Measurements from ENCODE around the gene RAB11FIP4.
"Not testable (repeated sequence)": the region's sequence is repeated elsewhere in the genome, so short reads cannot be mapped to it uniquely, and the experiment has no call there.

The RAB11FIP4 gene

GRCh38 chr17:31391496-31391949 lies at the start of gene RAB11FIP4:
RAB11FIP4 (plus strand) TSS chr17:31391675; CDS start chr17:31391853, 178 bp downstream.
- no peak for DNase-seq

- DNase-seq: not testable (repeated sequence)
Measured at GRCh38 chr17:31345191-31345747, 46.2 kb upstream of the RAB11FIP4 start.

DNA sequence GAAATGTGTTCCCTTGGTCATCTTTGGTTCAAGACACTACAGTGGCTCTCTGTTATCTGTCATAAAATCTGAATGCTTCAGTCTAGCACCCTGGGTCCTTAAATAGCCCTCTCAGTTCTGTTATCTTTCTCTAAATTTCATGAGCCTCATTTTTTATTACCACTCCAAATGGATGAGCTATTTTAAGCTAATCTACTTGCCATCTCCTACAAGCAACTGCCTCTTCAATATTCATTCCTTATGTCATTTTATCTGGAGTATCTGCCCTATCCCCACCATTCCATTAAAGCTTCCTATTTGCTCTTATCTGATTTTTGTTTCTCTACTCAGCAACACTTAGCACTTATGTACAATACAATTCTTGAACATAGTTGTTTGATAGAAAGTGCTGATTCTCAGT lies 42.0 kb upstream of the RAB11FIP4 start:
- DNase-seq: no peak

DNA sequence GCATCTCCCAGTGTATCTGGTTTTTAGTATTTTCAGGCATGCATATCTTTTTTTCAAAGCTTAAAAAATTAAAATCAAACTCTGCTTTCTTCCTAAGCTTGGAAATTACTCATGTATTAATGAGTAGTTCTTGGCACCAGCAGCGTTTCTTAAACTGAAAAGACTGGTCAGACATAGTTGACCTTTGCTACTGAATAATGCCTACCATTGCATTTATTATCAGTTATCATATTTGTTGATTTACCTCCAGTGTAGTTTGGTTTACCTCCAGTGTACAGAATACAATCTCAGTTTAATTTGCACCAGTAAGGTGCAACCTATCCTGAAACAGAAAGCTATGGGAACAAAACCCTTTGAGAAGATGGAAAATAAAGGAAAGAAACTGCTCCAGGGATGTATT lies 35.5 kb upstream of the RAB11FIP4 start:
- DNase-seq: no peak

GRCh38 chr17:31357091-31357490 lies 34.4 kb upstream of the RAB11FIP4 start:
- no peak for DNase-seq

DNA sequence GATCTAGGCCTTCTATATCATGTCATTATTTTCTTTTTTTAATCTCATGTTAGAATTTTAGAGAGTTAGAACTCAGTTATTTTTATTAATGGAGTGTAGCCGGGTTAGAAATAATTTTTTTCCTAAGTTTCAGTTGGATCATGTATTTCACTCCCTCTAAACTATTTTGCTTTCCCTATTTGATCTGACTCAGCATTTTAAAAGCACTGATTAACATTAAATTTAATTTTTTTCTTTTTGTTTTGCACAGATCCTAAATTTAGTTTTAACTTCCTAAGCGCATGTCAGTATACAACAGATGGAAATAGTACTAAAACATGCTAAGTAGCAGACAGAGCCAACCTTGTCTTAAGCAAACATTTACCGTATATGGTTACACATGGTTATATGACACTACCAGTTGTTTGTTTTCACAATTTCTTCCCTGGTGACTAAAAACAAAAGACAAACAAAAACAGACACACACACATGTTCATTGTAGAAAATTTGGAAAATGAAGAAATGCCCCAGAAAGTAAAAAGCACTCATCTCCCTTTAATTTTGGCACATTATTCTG lies 33.6 kb upstream of the RAB11FIP4 start:
- DNase-seq: no peak

GRCh38 chr17:31364012-31364411 lies 27.5 kb upstream of the RAB11FIP4 start:
- no peak for DNase-seq

DNA sequence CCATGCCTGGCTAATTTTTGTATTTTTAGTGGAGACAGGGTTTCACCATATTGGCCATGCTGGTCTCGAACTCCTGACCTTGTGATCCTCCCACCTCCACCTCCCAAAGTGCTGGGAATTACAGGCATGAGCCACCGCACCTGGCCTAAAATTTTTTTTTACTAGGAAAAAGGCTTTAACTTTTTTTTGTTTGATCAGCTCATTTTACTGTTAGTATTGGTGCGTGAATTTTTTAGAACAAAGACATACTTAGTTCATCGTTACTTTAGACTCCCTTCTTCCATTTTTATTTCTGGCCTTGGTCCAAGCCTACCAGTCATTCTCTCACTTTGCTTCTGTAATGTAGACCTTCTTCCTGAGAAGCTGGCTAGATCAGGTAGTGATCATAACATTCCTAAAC lies 25.4 kb upstream of the RAB11FIP4 start:
- no peak for DNase-seq

DNA sequence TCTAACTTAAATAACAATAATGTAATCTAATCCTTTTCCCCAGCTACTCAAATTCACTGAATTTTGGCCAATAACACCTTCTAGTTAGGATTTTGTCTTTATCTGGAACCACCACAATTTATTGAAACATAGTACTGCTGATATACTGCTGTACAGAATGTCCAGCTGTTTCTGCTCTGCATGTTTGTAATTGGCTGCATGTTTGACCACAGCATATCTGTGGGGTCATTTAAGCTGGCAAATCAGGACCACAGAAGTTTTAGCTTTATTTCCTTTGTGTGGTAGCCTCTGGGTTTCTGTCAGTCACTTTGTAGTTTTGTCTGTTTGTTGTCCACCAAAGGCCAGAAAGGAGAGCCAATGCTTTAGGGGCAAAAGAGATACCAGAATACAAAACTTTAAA lies 22.2 kb upstream of the RAB11FIP4 start:
- no peak for DNase-seq

- DNase-seq: no peak
Measured at GRCh38 chr17:31371511-31372097, 19.9 kb upstream of the RAB11FIP4 start.

DNA sequence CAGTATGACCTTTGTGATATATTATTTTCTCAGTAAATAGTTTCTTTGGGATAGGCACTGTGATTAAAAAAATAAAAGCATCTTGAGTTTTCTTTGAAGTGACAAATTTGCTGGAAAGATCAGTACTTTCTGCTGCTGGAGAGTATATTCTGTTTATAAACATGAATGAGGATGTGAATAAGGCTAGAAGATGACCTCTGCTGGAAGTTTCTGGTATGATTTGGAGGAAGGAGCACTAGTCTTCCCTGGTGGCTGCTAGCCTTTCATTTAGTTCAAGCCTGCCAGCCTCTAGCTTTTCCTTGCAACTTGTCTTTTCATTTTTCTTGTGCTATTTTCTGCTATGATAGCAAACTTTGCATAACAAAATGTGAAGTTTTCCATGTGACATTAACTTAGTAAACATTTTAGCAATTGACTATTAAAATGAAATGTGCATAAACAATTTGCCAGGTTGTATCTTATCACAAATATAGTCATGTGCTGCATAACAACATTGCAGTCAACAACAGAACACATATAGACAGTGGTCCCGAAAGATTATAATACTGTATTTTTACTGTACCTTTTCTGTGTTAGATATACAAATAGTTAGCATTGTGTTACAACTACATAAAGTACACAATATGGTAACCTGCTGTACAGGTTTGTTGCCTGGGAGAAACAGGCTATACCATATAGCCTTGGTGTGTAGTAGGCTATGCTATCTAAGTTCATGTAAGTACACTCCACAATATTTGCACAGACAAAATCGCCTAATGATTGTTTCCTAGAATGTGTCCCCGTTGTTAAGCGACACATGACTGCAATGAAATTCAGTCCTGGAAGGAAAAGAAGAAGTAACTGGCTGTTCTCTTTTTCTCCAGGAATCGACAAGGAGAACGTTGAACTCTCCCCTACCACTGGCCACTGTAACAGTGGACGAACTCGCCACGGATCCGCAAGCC lies 18.1 kb upstream of the RAB11FIP4 start:
- DNase-seq: no peak

DNA sequence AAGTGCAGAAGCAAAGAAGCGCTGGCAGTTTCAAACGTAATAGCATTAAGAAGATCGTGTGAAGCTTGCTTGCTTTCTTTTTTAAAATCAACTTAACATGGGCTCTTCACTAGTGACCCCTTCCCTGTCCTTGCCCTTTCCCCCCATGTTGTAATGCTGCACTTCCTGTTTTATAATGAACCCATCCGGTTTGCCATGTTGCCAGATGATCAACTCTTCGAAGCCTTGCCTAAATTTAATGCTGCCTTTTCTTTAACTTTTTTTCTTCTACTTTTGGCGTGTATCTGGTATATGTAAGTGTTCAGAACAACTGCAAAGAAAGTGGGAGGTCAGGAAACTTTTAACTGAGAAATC lies 17.4 kb upstream of the RAB11FIP4 start:
- no peak for DNase-seq

DNA sequence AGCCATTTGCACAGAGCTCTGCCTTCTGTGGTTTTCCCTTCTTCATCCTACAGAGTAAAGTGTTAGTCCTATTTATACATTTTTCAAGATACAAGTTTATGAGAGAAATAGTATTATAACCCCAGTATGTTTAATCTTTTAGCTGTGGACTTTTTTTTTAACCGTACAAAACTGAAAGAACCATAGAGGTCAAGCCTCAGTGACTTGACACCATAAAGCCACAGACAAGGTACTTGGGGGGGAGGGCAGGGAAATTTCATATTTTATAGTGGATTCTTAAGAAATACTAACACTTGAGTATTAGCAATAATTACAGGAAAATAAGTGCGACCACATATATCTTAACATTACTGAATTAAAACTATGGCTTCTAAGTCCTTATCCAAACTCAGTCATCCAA lies 17.0 kb upstream of the RAB11FIP4 start:
- no peak for DNase-seq

GRCh38 chr17:31378638-31379037 lies 12.8 kb upstream of the RAB11FIP4 start:
- no peak for DNase-seq

DNA sequence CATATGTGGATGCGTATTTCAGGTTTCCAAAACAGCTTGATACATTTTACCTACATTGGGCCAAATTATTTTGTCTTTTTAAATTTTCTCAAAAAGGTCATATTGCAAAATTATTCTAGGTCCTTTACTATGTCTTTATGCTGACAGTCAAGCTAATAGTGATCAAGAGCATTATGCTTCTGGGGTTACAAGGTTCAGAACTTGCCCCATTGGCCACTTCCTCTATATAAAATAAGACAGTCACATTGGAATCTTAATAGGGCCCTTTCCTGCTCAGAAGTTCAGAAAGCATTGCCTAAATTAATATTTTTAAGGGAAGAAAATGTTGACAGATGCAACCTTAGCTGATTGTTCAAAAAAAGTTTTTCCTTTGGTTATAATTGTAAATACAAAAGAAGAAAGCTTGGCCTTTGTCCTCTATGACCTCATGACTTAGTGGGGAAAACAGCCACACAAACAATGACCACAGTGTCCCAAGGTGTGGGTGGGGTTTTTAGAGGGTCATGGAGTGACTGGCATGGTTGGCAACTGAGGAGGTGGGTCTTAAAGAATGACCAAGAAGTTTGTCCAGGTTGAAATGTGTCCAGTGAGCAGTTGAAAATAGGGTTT lies 11.8 kb upstream of the RAB11FIP4 start:
- no peak for DNase-seq

- DNase-seq: no peak
Measured at GRCh38 chr17:31381165-31381668, 10.3 kb upstream of the RAB11FIP4 start.

DNA sequence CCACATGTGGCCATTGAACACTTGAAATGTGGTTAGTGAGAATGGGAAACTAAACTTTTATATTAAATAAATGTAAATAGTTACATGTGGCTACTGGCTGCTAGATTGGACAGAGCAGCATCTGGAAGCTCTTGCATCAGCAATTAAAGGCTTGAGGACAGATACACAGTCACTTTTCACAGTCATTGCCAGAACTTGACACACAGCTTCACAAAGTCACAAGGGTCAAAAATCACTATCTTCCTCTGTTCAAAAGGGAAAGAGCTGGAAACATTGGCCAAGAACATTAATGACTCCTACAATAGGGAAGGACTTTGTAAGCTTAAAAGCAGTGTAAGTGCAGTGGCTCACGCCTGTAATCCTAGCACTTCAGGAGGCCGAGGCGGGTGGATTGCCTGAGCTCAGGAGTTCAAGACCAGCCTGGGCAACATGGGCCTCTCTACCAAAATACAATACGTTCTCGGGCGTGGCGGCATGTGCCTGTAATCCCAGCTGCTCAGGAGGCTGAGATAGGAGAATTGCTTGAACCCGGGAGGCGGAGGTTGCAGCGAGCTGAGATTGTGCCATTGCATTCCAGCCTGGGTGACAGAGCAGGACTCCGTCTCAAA lies 8.7 kb upstream of the RAB11FIP4 start:
- not testable (repeated sequence) for DNase-seq

- not testable (repeated sequence) for DNase-seq
Measured at GRCh38 chr17:31383488-31383887, 8.0 kb upstream of the RAB11FIP4 start.

DNA sequence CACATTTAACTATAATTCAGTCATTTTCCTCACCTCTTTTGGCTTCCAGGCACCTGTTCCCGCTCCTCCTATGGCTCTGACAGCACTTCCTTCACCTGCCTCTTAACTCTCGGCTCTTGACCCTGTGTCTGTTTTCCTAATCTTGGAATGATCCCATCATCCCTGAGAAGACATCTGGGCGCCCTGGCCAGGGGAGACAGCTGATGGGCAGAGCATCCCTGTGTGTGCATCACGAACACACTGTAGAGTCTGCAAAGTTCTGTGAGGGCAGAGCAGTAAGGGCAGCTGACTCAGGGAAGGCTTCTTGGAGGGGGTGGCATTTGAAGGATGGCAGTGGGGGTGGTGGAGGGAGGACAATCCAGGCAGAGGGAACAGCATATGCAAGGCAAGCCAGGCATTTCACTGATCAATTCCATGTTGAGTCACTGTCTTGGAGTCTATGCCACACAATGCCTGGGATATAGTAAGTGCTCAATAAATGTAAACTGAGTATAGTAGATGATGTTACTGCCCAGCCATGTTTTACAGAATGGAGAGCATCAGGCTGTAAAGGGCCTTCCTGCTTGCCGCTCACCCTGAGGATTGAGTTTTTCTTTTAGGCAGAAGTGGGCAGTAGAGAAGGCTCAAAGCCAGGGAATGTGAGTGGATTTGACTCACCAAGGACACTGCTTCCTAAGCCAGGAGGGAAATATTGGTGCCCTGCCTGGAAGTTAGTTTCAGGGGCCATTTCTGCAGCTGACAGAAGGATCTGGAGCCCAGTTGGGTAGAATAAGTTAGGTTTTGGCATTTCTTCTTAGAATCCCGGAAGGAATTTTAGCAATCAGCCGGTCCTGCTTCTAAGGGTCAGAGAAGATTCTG lies 5.8 kb upstream of the RAB11FIP4 start:
- DNase-seq: no peak

- no peak for DNase-seq
Measured at GRCh38 chr17:31386542-31387075, 4.9 kb upstream of the RAB11FIP4 start.

DNA sequence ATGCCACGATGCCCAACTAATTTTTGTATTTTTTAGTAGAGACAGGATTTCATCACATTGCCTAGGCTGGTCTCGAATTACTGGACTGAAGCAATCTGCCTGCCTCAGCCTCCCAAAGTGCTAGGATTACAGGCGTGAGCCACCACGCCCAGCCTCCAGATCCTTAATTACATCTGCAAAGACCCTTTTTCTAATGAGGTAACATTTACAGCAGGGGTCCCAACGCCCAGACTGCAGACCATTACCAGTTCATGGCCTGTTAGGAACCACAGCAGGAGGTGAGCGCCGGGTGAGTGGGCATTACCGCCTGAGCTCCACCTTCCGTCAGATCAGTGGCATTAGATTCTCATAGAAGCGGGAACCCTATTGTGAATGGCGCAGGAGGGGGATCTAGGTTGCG lies 4.0 kb upstream of the RAB11FIP4 start:
- DNase-seq: no peak
